A549 (cell line): ENCODE results near the gene USP22. TPM values are rescaled to one million over a fixed set of nuclear protein-coding genes. Genes with fewer than 3 reads are reported as not detected.

ENCODE experiments used
- ATAC-seq, 2 experiments: fragments of 200-7000 bp in 1 of 2; fragments of >200 bp in 1 of 2; cut with Nextera tagmentation in 1 of 2; cut with Tn5 transposase in 1 of 2; 3 replicates each; pipeline versions ENCODE4 v1.8.0 to v1.9.1; 2018 to 2020; ENCODE audit warnings: mild to moderate bottlenecking in 1 of 2, moderate library complexity in 1 of 2
- CTCF ChIA-PET: fragments of 300-600 bp; sonication (Branson Sonifier 250); formaldehyde crosslinking; extraction: SDS; loops from one replicate; lab custom pipeline; 2021; ENCODE audit warnings: antibody characterized with exemption, inconsistent platforms; lab: Yijun Ruan, JAX
- POLR2A ChIA-PET: fragments of 350-600 bp; formaldehyde crosslinking; extraction: SDS; loops from one replicate; lab custom pipeline; 2021; ENCODE audit warnings: antibody characterized with exemption, inconsistent platforms; lab: Yijun Ruan, JAX
- DNase-seq, 2 experiments: peaks; one replicate each; pipeline versions ENCODE4 v3.0.0 to v3.0.0-alpha.2; 2011 to 2016; ENCODE audit warnings: low read depth in 1 of 2, low spot score in 1 of 2
- FAIRE-seq: peaks from 2 replicates; lab custom pipeline; 2011; peaks lifted over from hg19 to GRCh38; lab: Jason Lieb, UNC
- H3K27ac ChIP-seq, 2 experiments: fragments of >200 bp; sonication (Bioruptor Twin); formaldehyde crosslinking; 3 replicates each; pipeline ENCODE4 v1.5.1; 2016 to 2017
- H3K4me1 ChIP-seq: fragments of >200 bp; sonication (Bioruptor Twin); formaldehyde crosslinking; 3 replicates; pipeline ENCODE4 v1.6.1; 2016
- H3K4me2 ChIP-seq: fragments of >200 bp; sonication (Bioruptor Twin); formaldehyde crosslinking; 3 replicates; pipeline ENCODE4 v1.6.1; 2016
- H3K4me3 ChIP-seq: fragments of >200 bp; sonication (Bioruptor Twin); formaldehyde crosslinking; 3 replicates; pipeline ENCODE4 v1.5.1; 2016
- H3K9me3 ChIP-seq: fragments of >200 bp; sonication (Bioruptor Twin); formaldehyde crosslinking; 3 replicates; pipeline ENCODE4 v1.6.1; 2016
- BCL3 ChIP-seq: fragments of >200 bp; sonication (Bioruptor Twin); formaldehyde crosslinking; IDR thresholded peaks from 3 replicates; pipeline ENCODE4 v1.6.1; 2016
- BHLHE40 ChIP-seq: IDR thresholded peaks from 2 replicates; pipeline ENCODE4 v1.6.1; 2012; ENCODE audit warnings: low read depth, low read length, inconsistent platforms
- CBX8 ChIP-seq: fragments of 200-600 bp; sonication (generic); IDR thresholded peaks from 2 replicates; pipeline ENCODE4 v1.6.1; 2016
- CTCF ChIP-seq: fragments of >200 bp; sonication (Bioruptor Twin); formaldehyde crosslinking; IDR thresholded peaks from 3 replicates; pipeline ENCODE4 v1.5.1; 2016
- E2F6 ChIP-seq: IDR thresholded peaks from 2 replicates; pipeline ENCODE4 v1.6.1; 2012; ENCODE audit warnings: low read depth, borderline replicate concordance
- ESRRA ChIP-seq: fragments of 150-350 bp; IDR thresholded peaks from 2 replicates; pipeline ENCODE4 v1.6.1; 2014; ENCODE audit warnings: mild to moderate bottlenecking, low read length, borderline replicate concordance
- HEYL ChIP-seq: fragments of 250-450 bp; sonication (Bioruptor Pico); IDR thresholded peaks from 2 replicates; pipeline ENCODE4 v1.8.0; 2021; ENCODE audit warnings: mild to moderate bottlenecking, moderate library complexity
- KDM5A ChIP-seq: fragments of 200-600 bp; sonication (generic); IDR thresholded peaks from 2 replicates; pipeline ENCODE4 v1.6.1; 2016; ENCODE audit warnings: antibody characterized with exemption, mild to moderate bottlenecking
- MAFK ChIP-seq: fragments of 450-650 bp; IDR thresholded peaks from 2 replicates; pipeline ENCODE4 v1.6.1; 2014; ENCODE audit not compliant: partially characterized antibody
- MYC ChIP-seq: IDR thresholded peaks from 2 replicates; pipeline ENCODE4 v1.6.1; 2012; ENCODE audit warnings: mild to moderate bottlenecking, inconsistent platforms, low read length, improper control_type of control experiment, borderline replicate concordance
- NFE2L2 ChIP-seq: fragments of 150-350 bp; conservative IDR thresholded peaks from 2 replicates; pipeline ENCODE4 v1.6.1; 2014; ENCODE audit warnings: low read length
- PHF8 ChIP-seq: fragments of 200-600 bp; sonication (generic); IDR thresholded peaks from 2 replicates; pipeline ENCODE4 v1.6.1; 2016; ENCODE audit warnings: low read depth, mild to moderate bottlenecking, antibody characterized with exemption, moderate library complexity, borderline replicate concordance
- POLR2A ChIP-seq: IDR thresholded peaks from 2 replicates; pipeline ENCODE4 v1.6.1; 2012; ENCODE audit warnings: mild to moderate bottlenecking, low read length
- RNF2 ChIP-seq: fragments of 200-600 bp; sonication (generic); IDR thresholded peaks from 2 replicates; pipeline ENCODE4 v1.6.1; 2016; ENCODE audit warnings: low read depth, mild to moderate bottlenecking, antibody characterized with exemption, moderate library complexity, borderline replicate concordance
- SMC3 ChIP-seq: fragments of >200 bp; sonication (Bioruptor Twin); formaldehyde crosslinking; IDR thresholded peaks from 3 replicates; pipeline ENCODE4 v1.6.1; 2018; ENCODE audit warnings: inconsistent platforms
- TFCP2L1 ChIP-seq: fragments of 250-450 bp; sonication (Bioruptor Pico); IDR thresholded peaks from 2 replicates; pipeline ENCODE4 v1.5.0; 2021; ENCODE audit warnings: mild to moderate bottlenecking
- ZFP36 ChIP-seq: fragments of 450-650 bp; IDR thresholded peaks from 2 replicates; pipeline ENCODE4 v1.6.1; 2014; ENCODE audit warnings: borderline replicate concordance; ENCODE audit not compliant: partially characterized antibody
- ZNF302 ChIP-seq: fragments of 250-450 bp; sonication (Bioruptor Pico); IDR thresholded peaks from 2 replicates; pipeline ENCODE4 v1.9.0; 2021; ENCODE audit warnings: inconsistent platforms, mild to moderate bottlenecking, moderate library complexity
- ZSCAN20 ChIP-seq: fragments of 250-450 bp; sonication (Bioruptor Pico); IDR thresholded peaks from 2 replicates; pipeline ENCODE4 v1.8.0; 2022; ENCODE audit warnings: mild to moderate bottlenecking, moderate library complexity
- WGBS: methylation state at CpG from one replicate; pipeline ENCODE4 v1.1.6; 2017; ENCODE audit errors: missing lambda C conversion rate; 5-methylcytosine and 5-hydroxymethylcytosine counted together
- polyA plus RNA-seq, 4 experiments: library from polyadenylated mRNA; depleted of rRNA in 3 of 4; stranded (reverse); fragments of >200 nt; fragmentation: RNase III in 1 of 4; extraction: RNeasy Plus Mini Kit Qiagen cat#74134 plus additional on column Dnase treatment in 1 of 4; gene quantifications; 2 replicates in 3 of 4; 3 replicates in 1 of 4; pipeline ENCODE4 v1.2.3, GENCODE V29; 2011 to 2017
- TF ChIP-seq, protein P1 (sequence below): IDR thresholded peaks from 2 replicates; pipeline ENCODE4 v1.6.1; 2012
- TF ChIP-seq, protein P2 (sequence below): fragments of 200-600 bp; sonication (generic); IDR thresholded peaks from 2 replicates; pipeline ENCODE4 v1.6.1; 2016; ENCODE audit warnings: antibody characterized with exemption, mild to moderate bottlenecking, moderate library complexity
- TF ChIP-seq, protein P3 (sequence below): fragments of 250-450 bp; sonication (Bioruptor Pico); IDR thresholded peaks from 2 replicates; pipeline ENCODE4 v1.5.0; 2020; ENCODE audit warnings: low read depth, mild to moderate bottlenecking, moderate library complexity
- TF ChIP-seq, protein P4 (sequence below): fragments of 250-450 bp; sonication (Bioruptor Pico); IDR thresholded peaks from 2 replicates; pipeline ENCODE4 v1.5.0; 2021; ENCODE audit warnings: mild to moderate bottlenecking, moderate library complexity, borderline replicate concordance

The USP22 gene
- polyA plus RNA-seq, 2 of the 4 experiments (the other 2 are of a cell fraction): 130 to 293 TPM

DNA sequence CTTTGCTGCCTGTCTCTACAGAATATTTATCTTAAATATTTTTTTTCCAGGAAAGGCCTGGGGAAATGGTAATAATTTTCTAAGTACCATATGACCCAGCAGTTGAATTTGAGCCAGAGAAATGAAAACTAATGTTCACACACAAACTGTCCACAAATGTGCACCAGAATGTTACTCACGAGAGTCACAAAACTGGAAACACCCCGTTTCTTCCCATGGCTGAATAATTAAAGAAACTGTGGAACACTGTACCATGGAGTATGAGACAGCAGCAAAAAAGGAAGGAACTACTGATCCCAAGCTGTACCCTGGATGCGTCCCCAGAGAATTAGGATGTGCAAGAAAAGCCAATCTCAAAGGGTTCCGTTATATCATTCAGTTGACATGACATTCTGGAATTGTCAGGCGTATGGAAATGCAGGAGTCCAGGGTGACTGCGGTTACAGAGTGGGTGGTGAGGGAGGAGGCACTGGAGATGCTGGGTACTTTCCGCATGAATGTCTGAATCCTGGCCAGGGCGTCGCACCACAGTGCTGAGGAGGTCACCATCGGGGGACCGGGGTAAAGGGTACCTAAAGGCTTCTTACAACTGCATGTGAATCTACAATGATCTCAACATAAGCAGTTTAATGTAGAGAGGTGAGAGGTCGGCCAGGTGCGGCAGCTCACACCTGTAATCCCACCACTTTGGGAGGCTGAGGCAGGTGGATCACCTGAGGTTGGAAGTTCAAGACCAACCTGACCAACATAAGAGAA is 34.5 kb downstream of the USP22 start:
- TF ChIP-seq E2F6 (no peak), ZFP36 (no peak), MAFK (no peak), MYC (no peak), SMC3 (no peak), ZSCAN20 (no peak), RNF2 (no peak), BHLHE40 (no peak), PHF8 (no peak), ESRRA (no peak), CBX8 (no peak), POLR2A (no peak), HEYL (no peak), KDM5A (no peak)
- TF ChIP-seq, protein P1, sequence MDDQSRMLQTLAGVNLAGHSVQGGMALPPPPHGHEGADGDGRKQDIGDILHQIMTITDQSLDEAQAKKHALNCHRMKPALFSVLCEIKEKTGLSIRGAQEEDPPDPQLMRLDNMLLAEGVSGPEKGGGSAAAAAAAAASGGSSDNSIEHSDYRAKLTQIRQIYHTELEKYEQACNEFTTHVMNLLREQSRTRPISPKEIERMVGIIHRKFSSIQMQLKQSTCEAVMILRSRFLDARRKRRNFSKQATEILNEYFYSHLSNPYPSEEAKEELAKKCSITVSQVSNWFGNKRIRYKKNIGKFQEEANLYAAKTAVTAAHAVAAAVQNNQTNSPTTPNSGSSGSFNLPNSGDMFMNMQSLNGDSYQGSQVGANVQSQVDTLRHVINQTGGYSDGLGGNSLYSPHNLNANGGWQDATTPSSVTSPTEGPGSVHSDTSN: no peak
- TF ChIP-seq, protein P2, sequence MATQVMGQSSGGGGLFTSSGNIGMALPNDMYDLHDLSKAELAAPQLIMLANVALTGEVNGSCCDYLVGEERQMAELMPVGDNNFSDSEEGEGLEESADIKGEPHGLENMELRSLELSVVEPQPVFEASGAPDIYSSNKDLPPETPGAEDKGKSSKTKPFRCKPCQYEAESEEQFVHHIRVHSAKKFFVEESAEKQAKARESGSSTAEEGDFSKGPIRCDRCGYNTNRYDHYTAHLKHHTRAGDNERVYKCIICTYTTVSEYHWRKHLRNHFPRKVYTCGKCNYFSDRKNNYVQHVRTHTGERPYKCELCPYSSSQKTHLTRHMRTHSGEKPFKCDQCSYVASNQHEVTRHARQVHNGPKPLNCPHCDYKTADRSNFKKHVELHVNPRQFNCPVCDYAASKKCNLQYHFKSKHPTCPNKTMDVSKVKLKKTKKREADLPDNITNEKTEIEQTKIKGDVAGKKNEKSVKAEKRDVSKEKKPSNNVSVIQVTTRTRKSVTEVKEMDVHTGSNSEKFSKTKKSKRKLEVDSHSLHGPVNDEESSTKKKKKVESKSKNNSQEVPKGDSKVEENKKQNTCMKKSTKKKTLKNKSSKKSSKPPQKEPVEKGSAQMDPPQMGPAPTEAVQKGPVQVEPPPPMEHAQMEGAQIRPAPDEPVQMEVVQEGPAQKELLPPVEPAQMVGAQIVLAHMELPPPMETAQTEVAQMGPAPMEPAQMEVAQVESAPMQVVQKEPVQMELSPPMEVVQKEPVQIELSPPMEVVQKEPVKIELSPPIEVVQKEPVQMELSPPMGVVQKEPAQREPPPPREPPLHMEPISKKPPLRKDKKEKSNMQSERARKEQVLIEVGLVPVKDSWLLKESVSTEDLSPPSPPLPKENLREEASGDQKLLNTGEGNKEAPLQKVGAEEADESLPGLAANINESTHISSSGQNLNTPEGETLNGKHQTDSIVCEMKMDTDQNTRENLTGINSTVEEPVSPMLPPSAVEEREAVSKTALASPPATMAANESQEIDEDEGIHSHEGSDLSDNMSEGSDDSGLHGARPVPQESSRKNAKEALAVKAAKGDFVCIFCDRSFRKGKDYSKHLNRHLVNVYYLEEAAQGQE: no peak
- CTCF ChIA-PET: interaction anchor here (1.3 to 3.3 kb wide), 3 partner anchors 9 to 15 kb away, joined by 3 to 14 read pairs (median 6); no protein-coding TSS in a partner anchor
- Histone ChIP-seq H3K4me2 (no peak overlapping the region), H3K4me1 (no peaks in the 10 kb centered on the region), H3K27ac (no peak overlapping the region), H3K9me3 (no peaks in the 10 kb centered on the region), H3K4me3 (no peak overlapping the region)
- DNase-seq (no peak), FAIRE-seq (no peak), ATAC-seq (no peak)
- 89% methylated on average over 13 of the region's 13 CpGs for WGBS
- POLR2A ChIA-PET: interaction anchor here (1.3 kb wide), 1 partner anchor 35 kb away, joined by 3 read pairs; the partner anchor contains the start of gene USP22

- no peak for ATAC-seq
- Histone ChIP-seq H3K9me3 (no peaks in the 10 kb centered on the region), H3K27ac (no peak overlapping the region), H3K4me1 (no peaks in the 10 kb centered on the region), H3K4me3 (no peak overlapping the region), H3K4me2 (no peak overlapping the region)
- ChIA-PET CTCF (interaction anchor here (0.8 to 3.3 kb wide), 5 partner anchors 14 to 92 kb away, joined by 4 to 14 read pairs (median 5); partner anchors contain the start of gene USP22), POLR2A (no interaction called here)
- WGBS: 97% methylated on average over 9 of the region's 9 CpGs
- TF ChIP-seq BCL3 (no peak), BHLHE40 (no peak), ZNF302 (CRISPR knock-in tag) (no peak), NFE2L2 (no peak), TFCP2L1 (CRISPR knock-in tag) (no peak), MYC (no peak), CTCF (no peak), POLR2A (no peak)
- TF ChIP-seq, protein P3, sequence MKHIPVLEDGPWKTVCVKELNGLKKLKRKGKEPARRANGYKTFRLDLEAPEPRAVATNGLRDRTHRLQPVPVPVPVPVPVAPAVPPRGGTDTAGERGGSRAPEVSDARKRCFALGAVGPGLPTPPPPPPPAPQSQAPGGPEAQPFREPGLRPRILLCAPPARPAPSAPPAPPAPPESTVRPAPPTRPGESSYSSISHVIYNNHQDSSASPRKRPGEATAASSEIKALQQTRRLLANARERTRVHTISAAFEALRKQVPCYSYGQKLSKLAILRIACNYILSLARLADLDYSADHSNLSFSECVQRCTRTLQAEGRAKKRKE (CRISPR knock-in tag): no peak
- TF ChIP-seq, protein P4, sequence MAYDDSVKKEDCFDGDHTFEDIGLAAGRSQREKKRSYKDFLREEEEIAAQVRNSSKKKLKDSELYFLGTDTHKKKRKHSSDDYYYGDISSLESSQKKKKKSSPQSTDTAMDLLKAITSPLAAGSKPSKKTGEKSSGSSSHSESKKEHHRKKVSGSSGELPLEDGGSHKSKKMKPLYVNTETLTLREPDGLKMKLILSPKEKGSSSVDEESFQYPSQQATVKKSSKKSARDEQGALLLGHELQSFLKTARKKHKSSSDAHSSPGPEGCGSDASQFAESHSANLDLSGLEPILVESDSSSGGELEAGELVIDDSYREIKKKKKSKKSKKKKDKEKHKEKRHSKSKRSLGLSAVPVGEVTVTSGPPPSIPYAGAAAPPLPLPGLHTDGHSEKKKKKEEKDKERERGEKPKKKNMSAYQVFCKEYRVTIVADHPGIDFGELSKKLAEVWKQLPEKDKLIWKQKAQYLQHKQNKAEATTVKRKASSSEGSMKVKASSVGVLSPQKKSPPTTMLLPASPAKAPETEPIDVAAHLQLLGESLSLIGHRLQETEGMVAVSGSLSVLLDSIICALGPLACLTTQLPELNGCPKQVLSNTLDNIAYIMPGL: no peak
- no peak for DNase-seq
- no peak for FAIRE-seq
These were observed 35.2 kb downstream of the USP22 start for GRCh38 chr17:21007646-21008045.
